K562 (cell line): ENCODE measurements around the gene ANKRD33. TPM values are rescaled to one million over a fixed set of nuclear protein-coding genes. Genes with fewer than 3 reads are reported as not detected.

ENCODE experiments used
- BACH1 ChIP-seq: fragments of 200-800 bp; sonication (Bioruptor generic); IDR thresholded peaks from 2 replicates; pipeline ENCODE4 v1.6.1; 2016; ENCODE audit warnings: missing genetic modification characterization, missing compliant biosample characterization
- CEBPG ChIP-seq, 3 experiments: fragments of 200-800 bp in 1 of 3; sonication (Bioruptor generic) in 1 of 3; sonication (generic) in 1 of 3; formaldehyde crosslinking in 1 of 3; IDR thresholded peaks in 2 of 3; conservative IDR thresholded peaks in 1 of 3; 2 replicates each; pipeline versions ENCODE4 v1.6.1 to v1.8.0; 2016 to 2022; ENCODE audit warnings: missing compliant biosample characterization in 2 of 3, missing genetic modification characterization in 2 of 3, mild to moderate bottlenecking in 1 of 3, missing genetic modification reagents in 1 of 3
- CXXC5 ChIP-seq: fragments of 250-450 bp; sonication (Bioruptor Pico); IDR thresholded peaks from 2 replicates; pipeline ENCODE4 v1.8.0; 2022; ENCODE audit warnings: inconsistent platforms, mild to moderate bottlenecking, moderate library complexity
- ESRRA ChIP-seq: fragments of 450-650 bp; IDR thresholded peaks from 2 replicates; pipeline ENCODE4 v1.6.1; 2014; ENCODE audit warnings: low read depth, mild to moderate bottlenecking, moderate library complexity, borderline replicate concordance
- FOXK1 ChIP-seq: sonication (generic); formaldehyde crosslinking; IDR thresholded peaks from 2 replicates; pipeline ENCODE4 v1.8.0; 2022; ENCODE audit warnings: missing genetic modification reagents, mild to moderate bottlenecking, borderline replicate concordance
- HMGN3 ChIP-seq: IDR thresholded peaks from 2 replicates; pipeline ENCODE4 v1.6.1; 2011; ENCODE audit warnings: borderline replicate concordance, low read depth, mild to moderate bottlenecking, mixed read lengths, low read length; ENCODE audit not compliant: insufficient read length; ENCODE audit errors: extremely low read depth
- KLF1 ChIP-seq: fragments of 450-650 bp; IDR thresholded peaks from 2 replicates; pipeline ENCODE4 v1.6.1; 2016; ENCODE audit warnings: missing genetic modification characterization, missing compliant biosample characterization
- MAFK ChIP-seq: IDR thresholded peaks from 2 replicates; pipeline ENCODE4 v1.6.1; 2011; ENCODE audit warnings: low read length, improper control_type of control experiment
- MCM5 ChIP-seq: fragments of 450-650 bp; IDR thresholded peaks from 2 replicates; pipeline ENCODE4 v1.6.1; 2016; ENCODE audit warnings: low read depth
- MECOM ChIP-seq: fragments of 250-450 bp; sonication (Bioruptor Pico); IDR thresholded peaks from 2 replicates; pipeline ENCODE4 v1.8.0; 2022; ENCODE audit warnings: inconsistent platforms
- NCOR1 ChIP-seq: fragments of 450-650 bp; IDR thresholded peaks from 2 replicates; pipeline ENCODE4 v1.6.1; 2016; ENCODE audit warnings: mild to moderate bottlenecking, moderate library complexity
- PPARD ChIP-seq: fragments of 250-450 bp; sonication (Bioruptor Pico); IDR thresholded peaks from 2 replicates; pipeline ENCODE4 v1.8.0; 2022; ENCODE audit warnings: inconsistent platforms, mild to moderate bottlenecking, moderate library complexity
- RB1 ChIP-seq: fragments of 450-650 bp; IDR thresholded peaks from 2 replicates; pipeline ENCODE4 v1.6.1; 2017; ENCODE audit warnings: low read depth, mild to moderate bottlenecking
- RBFOX2 ChIP-seq: fragments of 200-400 bp; formaldehyde crosslinking; IDR thresholded peaks from 2 replicates; pipeline ENCODE4 v1.6.1; 2017; ENCODE audit warnings: low read depth, mild to moderate bottlenecking, low read length, moderate library complexity
- RNF2 ChIP-seq: sonication (generic); IDR thresholded peaks from 2 replicates; pipeline ENCODE4 v1.6.1; 2016
- RNF219 ChIP-seq: fragments of 250-450 bp; sonication (Bioruptor Pico); IDR thresholded peaks from 2 replicates; pipeline ENCODE4 v1.5.0; 2022; ENCODE audit warnings: mild to moderate bottlenecking
- TCFL5 ChIP-seq: fragments of 250-450 bp; sonication (Bioruptor Pico); conservative IDR thresholded peaks from 2 replicates; pipeline ENCODE4 v1.6.1; 2021; ENCODE audit warnings: mild to moderate bottlenecking, moderate library complexity, matching md5 sums
- TEAD4 ChIP-seq, 2 experiments: sonication (generic) in 1 of 2; formaldehyde crosslinking in 1 of 2; IDR thresholded peaks; 2 replicates each; pipeline versions ENCODE4 v1.6.1 to v1.8.0; 2012 to 2022; ENCODE audit warnings: borderline replicate concordance in 1 of 2, inconsistent platforms in 1 of 2, low read length in 1 of 2, mild to moderate bottlenecking in 1 of 2, missing genetic modification reagents in 1 of 2
- ZFX ChIP-seq: sonication (generic); formaldehyde crosslinking; IDR thresholded peaks from 2 replicates; pipeline ENCODE4 v1.8.0; 2022; ENCODE audit warnings: mild to moderate bottlenecking, missing genetic modification reagents, moderate library complexity
- ZNF217 ChIP-seq: sonication (generic); formaldehyde crosslinking; IDR thresholded peaks from 2 replicates; pipeline ENCODE4 v1.8.0; 2022; ENCODE audit warnings: mild to moderate bottlenecking, missing genetic modification reagents
- ZNF764 ChIP-seq: fragments of 250-450 bp; sonication (Bioruptor Pico); IDR thresholded peaks from 2 replicates; pipeline ENCODE4 v1.4.0; 2020; ENCODE audit warnings: low read depth, mild to moderate bottlenecking, moderate library complexity
- polyA plus RNA-seq, 8 experiments: library from polyadenylated mRNA; depleted of rRNA in 4 of 8; stranded (reverse) in 5 of 8; unstranded in 3 of 8; fragments of >200 nt; fragmentation: Nextera tagmentation in 2 of 8; fragmentation: Illumina TruSeq in 1 of 8; extraction: Ambion mirVana in 2 of 8; extraction: Trizol in 1 of 8; gene quantifications; 2 replicates each; pipeline versions ENCODE4 v1.2.1 to v1.2.3, GENCODE V29; 2011 to 2014; ENCODE audit warnings: inconsistent platforms in 1 of 8, missing spikeins in 1 of 8
- total RNA-seq, 7 experiments: library from RNA; depleted of rRNA in 6 of 7; stranded (reverse); fragments of >200 nt in 6 of 7; fragmentation: Illumina TruSeq in 2 of 7; extraction: Trizol in 2 of 7; gene quantifications; 2 replicates each; pipeline versions ENCODE4 v1.2.1 to v1.2.3, GENCODE V29; 2011 to 2021; ENCODE audit warnings: low replicate concordance in 1 of 7
- TF ChIP-seq, protein P1 (sequence below): fragments of 250-450 bp; sonication (Bioruptor Pico); IDR thresholded peaks from 2 replicates; pipeline ENCODE4 v1.4.0; 2020; ENCODE audit warnings: mild to moderate bottlenecking, moderate library complexity
- TF ChIP-seq, protein P2 (sequence below): fragments of 450-650 bp; IDR thresholded peaks from one replicate; pipeline ENCODE4 v1.6.1; 2018; ENCODE audit warnings: mild to moderate bottlenecking, moderate library complexity; ENCODE audit not compliant: partially characterized antibody

The ANKRD33 gene
- total and polyA plus RNA-seq, 9 of the 15 experiments (the other 6 are each of a cell fraction or from before 2014, with no cell fraction given), result 0.04 to 0.11 (median 0.07) TPM; not detected in 4

GRCh38 chr12:51911788-51912711 lies 24.1 kb downstream of the ANKRD33 start (continued):
- TF ChIP-seq HMGN3 (no peak), ESRRA (peak; percentile 94), RNF219 (CRISPR knock-in tag) (no peak), KLF1 (tag) (no peak), MECOM (CRISPR knock-in tag) (no peak), ZNF217 (CRISPR knock-in tag) (no peak), TEAD4 (IDR thresholded peaks at IDR 0.05; ENCODE audit: low read length) (0 out of 2 replicates have a peak, but pooled peaks have one; percentile 5), TEAD4 (CRISPR knock-in tag; IDR thresholded peaks at IDR 0.05; ENCODE audit: borderline replicate concordance) (no peak), MCM5 (no peak), PPARD (CRISPR knock-in tag) (no peak), TCFL5 (CRISPR knock-in tag) (no peak), ZFX (CRISPR knock-in tag) (peak; percentile 29; the same call in 1 of the 2 replicates), RNF2 (no peak), ZNF764 (CRISPR knock-in tag) (no peak), NCOR1 (no peak), FOXK1 (no peak), BACH1 (no peak), CXXC5 (CRISPR knock-in tag) (peak; percentile 43), RBFOX2 (no peak), MAFK (no peak), CEBPG (CRISPR knock-in tag; IDR thresholded peaks at IDR 0.05) (no peak), CEBPG (tag; conservative IDR thresholded peaks at IDR 0.05 in 1 of 2, IDR thresholded peaks at IDR 0.05 in 1 of 2) (no peak), RB1 (peak; percentile 21; the same call in 1 of the 2 replicates)
- TF ChIP-seq, protein P1, sequence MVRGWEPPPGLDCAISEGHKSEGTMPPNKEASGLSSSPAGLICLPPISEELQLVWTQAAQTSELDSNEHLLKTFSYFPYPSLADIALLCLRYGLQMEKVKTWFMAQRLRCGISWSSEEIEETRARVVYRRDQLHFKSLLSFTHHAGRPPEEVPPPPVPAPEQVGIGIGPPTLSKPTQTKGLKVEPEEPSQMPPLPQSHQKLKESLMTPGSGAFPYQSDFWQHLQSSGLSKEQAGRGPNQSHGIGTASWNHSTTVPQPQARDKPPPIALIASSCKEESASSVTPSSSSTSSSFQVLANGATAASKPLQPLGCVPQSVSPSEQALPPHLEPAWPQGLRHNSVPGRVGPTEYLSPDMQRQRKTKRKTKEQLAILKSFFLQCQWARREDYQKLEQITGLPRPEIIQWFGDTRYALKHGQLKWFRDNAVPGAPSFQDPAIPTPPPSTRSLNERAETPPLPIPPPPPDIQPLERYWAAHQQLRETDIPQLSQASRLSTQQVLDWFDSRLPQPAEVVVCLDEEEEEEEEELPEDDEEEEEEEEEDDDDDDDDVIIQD, result no peak
- TF ChIP-seq, protein P2, sequence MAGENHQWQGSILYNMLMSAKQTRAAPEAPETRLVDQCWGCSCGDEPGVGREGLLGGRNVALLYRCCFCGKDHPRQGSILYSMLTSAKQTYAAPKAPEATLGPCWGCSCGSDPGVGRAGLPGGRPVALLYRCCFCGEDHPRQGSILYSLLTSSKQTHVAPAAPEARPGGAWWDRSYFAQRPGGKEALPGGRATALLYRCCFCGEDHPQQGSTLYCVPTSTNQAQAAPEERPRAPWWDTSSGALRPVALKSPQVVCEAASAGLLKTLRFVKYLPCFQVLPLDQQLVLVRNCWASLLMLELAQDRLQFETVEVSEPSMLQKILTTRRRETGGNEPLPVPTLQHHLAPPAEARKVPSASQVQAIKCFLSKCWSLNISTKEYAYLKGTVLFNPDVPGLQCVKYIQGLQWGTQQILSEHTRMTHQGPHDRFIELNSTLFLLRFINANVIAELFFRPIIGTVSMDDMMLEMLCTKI, result no peak
